Stomach (tissue), 9 donors: ENCODE measurements around the gene GPATCH1. TPM values are rescaled to one million over a fixed set of nuclear protein-coding genes. Genes with fewer than 3 reads are reported as not detected.

ENCODE experiments used
- DNase-seq, 2 donors: peaks; one replicate each; pipeline versions ENCODE4 v3.0.0 to v3.0.0-alpha.2; 2013 to 2019
- H3K27ac ChIP-seq, 5 donors: fragments of 200-600 bp in 4 of 5; sonication (generic) in 4 of 5; one replicate each; pipeline ENCODE4 v1.5.1; 2013 to 2019; ENCODE audit warnings: mild to moderate bottlenecking in 1 of 5, moderate library complexity in 1 of 5
- H3K27me3 ChIP-seq, 3 donors: fragments of 200-600 bp; sonication (generic); one replicate each; pipeline ENCODE4 v1.5.1; 2017 to 2019; ENCODE audit warnings: mixed run types in 1 of 3
- H3K36me3 ChIP-seq, 4 donors: fragments of 200-600 bp; sonication (generic); 1 replicate in 3 of 4; 2 replicates in 1 of 4; pipeline ENCODE4 v1.5.1; 2016 to 2019
- H3K4me1 ChIP-seq, 4 donors: fragments of 200-600 bp; sonication (generic); one replicate each; pipeline ENCODE4 v1.5.1; 2016 to 2019
- H3K4me3 ChIP-seq, 4 donors: fragments of 200-600 bp; sonication (generic) in 3 of 4; one replicate each; pipeline ENCODE4 v1.5.1; 2016 to 2019; ENCODE audit warnings: mild to moderate bottlenecking in 1 of 4
- H3K9me3 ChIP-seq, 4 donors: fragments of 200-600 bp; sonication (generic); one replicate each; pipeline ENCODE4 v1.5.1; 2016 to 2019
- EP300 ChIP-seq: sonication (generic); formaldehyde crosslinking; IDR thresholded peaks from one replicate; pipeline ENCODE4 v1.6.1; 2017; ENCODE audit warnings: antibody characterized with exemption
- POLR2A ChIP-seq, 4 donors: fragments of 450-650 bp; IDR thresholded peaks; one replicate each; pipeline ENCODE4 v1.6.1; 2016; ENCODE audit warnings: antibody characterized with exemption in 4 of 4, control low read depth in 2 of 4, mild to moderate bottlenecking in 1 of 4, moderate library complexity in 1 of 4
- POLR2AphosphoS5 ChIP-seq, 3 donors: sonication (generic); formaldehyde crosslinking; IDR thresholded peaks; one replicate each; pipeline ENCODE4 v1.6.1; 2016; ENCODE audit warnings: antibody characterized with exemption in 3 of 3
- WGBS, 5 donors: extraction: QIAGEN DNeasy Blood & Tissue Kit in 3 of 5; methylation state at CpG; one replicate each; pipeline versions ENCODE4 v1.1.5 to v1.1.7; 2013 to 2018; 5-methylcytosine and 5-hydroxymethylcytosine counted together
- intact Hi-C: fragments of 100-400 bp; cut with DNase I; formaldehyde crosslinking; loops from one replicate; pipeline ENCODE4 v1.15.1; 2023; ENCODE audit warnings: low total_unique reads
- polyA plus RNA-seq, 3 donors: library from polyadenylated mRNA; stranded (reverse); fragments of 200-250 nt; gene quantifications; one replicate each; pipeline ENCODE4 v1.2.3, GENCODE V29; 2013
- total RNA-seq, 5 donors: library from RNA; depleted of rRNA; stranded (reverse); fragments of >200 nt; gene quantifications; one replicate each; pipeline versions ENCODE4 v1.1.0 to v1.2.3, GENCODE V29; 2014 to 2016
- TF ChIP-seq, protein P1 (sequence below), 7 experiments: fragments of 450-650 bp in 4 of 7; fragments of 200-600 bp in 3 of 7; sonication (generic) in 3 of 7; IDR thresholded peaks; one replicate each; pipeline ENCODE4 v1.5.1; 2016 to 2019; ENCODE audit warnings: antibody characterized with exemption in 7 of 7, control low read depth in 2 of 7, mild to moderate bottlenecking in 1 of 7
- donor health status: healthy with polysubstance abuse.
- donor health status: Bipolar disorder and iron deficiency.
- donor health status: healthy.

The GPATCH1 gene
- total and polyA plus RNA-seq, 8 donors: 1.2 to 31.5 (median 5.6) TPM

DNA sequence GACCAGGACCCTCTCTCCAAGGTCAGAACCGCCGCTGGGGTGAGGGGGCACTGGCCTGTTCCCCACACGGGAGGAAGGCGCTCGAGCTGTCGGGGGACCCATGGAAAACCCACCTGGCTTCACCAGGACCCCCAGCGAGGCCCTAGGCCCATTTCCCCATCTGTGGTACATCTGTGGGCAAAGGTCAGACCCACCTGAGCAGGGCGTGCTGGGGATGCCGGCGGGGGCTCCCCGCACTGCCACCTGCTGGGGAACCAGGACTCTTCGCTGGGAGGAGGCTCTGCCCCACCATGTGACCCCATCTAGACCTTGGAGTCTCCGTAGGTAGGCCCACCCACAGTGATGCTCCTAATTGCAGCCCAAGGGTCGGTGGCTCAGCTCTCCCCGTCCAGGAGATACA is 51.4 kb downstream of the GPATCH1 start:
- intact Hi-C loops: no loop called here
- Histone ChIP-seq H3K4me3 (no peak overlapping the region), H3K27me3 (peaks cover 0 to 34% (median 11%) of the 10 kb centered on the region in 3 donors), H3K27ac (no peak overlapping the region), H3K4me1 (peaks cover 0 to 7% (median 5%) of the 10 kb centered on the region in 4 donors), H3K9me3 (no peaks in the 10 kb centered on the region), H3K36me3 (peaks cover 33 to 54% (median 45%) of the 10 kb centered on the region in 4 donors)
- 82 to 89% (median 89%) methylated on average over 10 to 15 of the region's 15 CpGs for WGBS, 5 donors
- DNase-seq: no peak
- TF ChIP-seq POLR2A (IDR thresholded peaks at IDR 0.05): no peak
- TF ChIP-seq, protein P1, sequence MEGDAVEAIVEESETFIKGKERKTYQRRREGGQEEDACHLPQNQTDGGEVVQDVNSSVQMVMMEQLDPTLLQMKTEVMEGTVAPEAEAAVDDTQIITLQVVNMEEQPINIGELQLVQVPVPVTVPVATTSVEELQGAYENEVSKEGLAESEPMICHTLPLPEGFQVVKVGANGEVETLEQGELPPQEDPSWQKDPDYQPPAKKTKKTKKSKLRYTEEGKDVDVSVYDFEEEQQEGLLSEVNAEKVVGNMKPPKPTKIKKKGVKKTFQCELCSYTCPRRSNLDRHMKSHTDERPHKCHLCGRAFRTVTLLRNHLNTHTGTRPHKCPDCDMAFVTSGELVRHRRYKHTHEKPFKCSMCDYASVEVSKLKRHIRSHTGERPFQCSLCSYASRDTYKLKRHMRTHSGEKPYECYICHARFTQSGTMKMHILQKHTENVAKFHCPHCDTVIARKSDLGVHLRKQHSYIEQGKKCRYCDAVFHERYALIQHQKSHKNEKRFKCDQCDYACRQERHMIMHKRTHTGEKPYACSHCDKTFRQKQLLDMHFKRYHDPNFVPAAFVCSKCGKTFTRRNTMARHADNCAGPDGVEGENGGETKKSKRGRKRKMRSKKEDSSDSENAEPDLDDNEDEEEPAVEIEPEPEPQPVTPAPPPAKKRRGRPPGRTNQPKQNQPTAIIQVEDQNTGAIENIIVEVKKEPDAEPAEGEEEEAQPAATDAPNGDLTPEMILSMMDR (IDR thresholded peaks at IDR 0.05): no peak
- TF ChIP-seq EP300: no peak

DNA sequence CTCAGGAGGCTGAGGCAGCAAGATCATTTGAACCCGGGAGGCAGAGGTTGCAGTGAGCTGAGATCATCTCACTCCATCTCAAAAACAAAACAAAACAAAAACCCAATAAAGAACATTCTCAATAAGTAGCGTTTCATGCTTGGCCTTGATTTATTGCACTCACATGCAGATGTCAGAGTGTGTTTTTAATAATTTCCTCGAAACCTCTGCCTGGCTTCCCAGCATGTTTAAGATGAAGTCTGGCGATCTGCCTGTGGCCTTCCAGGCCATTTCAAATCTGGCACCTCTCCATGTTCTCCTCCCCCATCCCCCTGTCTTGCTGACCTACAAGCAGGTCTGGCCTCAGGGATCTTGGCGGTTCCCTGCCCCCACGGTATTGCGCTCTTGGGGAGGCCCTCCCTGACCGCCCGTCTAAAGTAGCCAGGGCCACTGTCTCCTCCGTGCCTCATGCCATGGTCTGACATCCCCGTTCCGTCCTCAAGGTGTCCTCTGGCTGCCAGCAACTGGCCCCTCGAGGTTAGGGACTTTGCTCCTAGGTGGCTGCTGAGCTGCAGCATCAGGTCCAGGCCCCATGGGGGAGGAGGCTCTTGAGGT is 52.6 kb downstream of the GPATCH1 start:
- WGBS, 5 donors: 40 to 48% (median 44%) methylated on average over 13 of the region's 13 CpGs
- H3K27ac ChIP-seq: no peak overlapping the region
- TF ChIP-seq, protein P1 (IDR thresholded peaks at IDR 0.05): no peak
- TF ChIP-seq POLR2AphosphoS5 (IDR thresholded peaks at IDR 0.05) (no peak), POLR2A (IDR thresholded peaks at IDR 0.05) (no peak), EP300 (no peak)

DNA sequence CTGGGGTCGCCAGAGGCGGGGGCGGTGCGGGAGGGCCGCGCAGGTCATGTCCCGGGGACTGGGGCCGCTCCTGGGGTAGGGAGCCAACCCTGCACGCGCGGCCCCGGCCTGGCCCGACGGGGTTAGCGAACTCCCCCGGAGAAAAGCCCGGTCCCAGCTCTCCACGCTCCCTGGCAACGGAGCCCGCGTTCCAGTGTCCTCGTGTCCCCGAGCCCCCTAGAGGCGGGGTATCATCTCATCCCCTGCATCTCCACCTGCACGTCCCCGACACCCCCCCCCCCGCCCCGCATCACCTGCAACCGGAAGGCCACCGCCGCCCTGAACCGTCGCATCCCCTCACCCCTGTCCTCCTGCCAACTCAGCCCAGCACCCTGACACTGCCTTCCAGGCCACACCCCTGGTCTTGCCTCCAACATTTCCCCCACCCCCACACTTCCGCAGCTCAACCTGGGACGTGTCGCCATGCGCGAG is 53.6 kb downstream of the GPATCH1 start:
- TF ChIP-seq POLR2AphosphoS5 (IDR thresholded peaks at IDR 0.05) (no peak), EP300 (no peak), POLR2A (IDR thresholded peaks at IDR 0.05) (no peak)
- TF ChIP-seq, protein P1 (IDR thresholded peaks at IDR 0.05): no peak
- Histone ChIP-seq H3K4me1 (peaks cover 0 to 7% (median 5%) of the 10 kb centered on the region in 4 donors), H3K27me3 (peaks cover 0 to 42% (median 11%) of the 10 kb centered on the region in 3 donors), H3K27ac (no peak overlapping the region), H3K4me3 (no peak overlapping the region), H3K36me3 (peaks cover 12 to 32% (median 23%) of the 10 kb centered on the region in 4 donors), H3K9me3 (no peaks in the 10 kb centered on the region)
- intact Hi-C loops: no loop called here
- WGBS, 5 donors: 12 to 24% (median 14%) methylated on average over 17 to 38 of the region's 38 CpGs
- DNase-seq: peak in 1 of 2 donors; percentile 50

More for the DNA sequence above, 52.6 kb downstream of the GPATCH1 start:
- Histone ChIP-seq H3K27me3 (peaks cover 0 to 34% (median 11%) of the 10 kb centered on the region in 3 donors), H3K4me1 (peaks cover 0 to 7% (median 5%) of the 10 kb centered on the region in 4 donors), H3K9me3 (no peaks in the 10 kb centered on the region), H3K4me3 (no peak overlapping the region), H3K36me3 (peaks cover 22 to 43% (median 34%) of the 10 kb centered on the region in 4 donors)
- peak in 1 of 2 donors; percentile 40 for DNase-seq
- intact Hi-C loops: no loop called here

DNA sequence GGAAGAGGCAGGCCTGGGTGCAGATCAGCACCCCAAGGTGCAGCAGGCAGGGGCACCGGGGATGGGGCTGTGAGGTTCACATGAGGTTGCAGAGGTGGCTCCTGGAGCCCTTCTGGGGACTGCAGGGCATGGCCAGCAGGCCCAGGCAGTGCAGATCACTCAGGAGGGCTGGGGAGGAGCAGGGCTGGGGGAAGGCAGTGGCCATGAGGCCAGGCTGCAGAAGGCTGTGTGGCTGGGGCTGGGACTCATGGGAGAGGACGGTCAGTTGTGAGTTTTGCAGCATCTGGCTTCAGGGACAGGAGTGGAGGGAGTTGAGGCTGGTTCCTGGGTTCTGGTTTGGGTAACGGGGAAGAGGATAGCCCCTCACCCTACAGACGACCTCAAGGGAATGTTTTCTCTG is 58.2 kb downstream of the GPATCH1 start:
- H3K9me3 ChIP-seq: no peaks in the 10 kb centered on the region
- no peaks in the 10 kb centered on the region for H3K36me3 ChIP-seq
- no peak overlapping the region for H3K27ac ChIP-seq
- peaks cover 0 to 45% (median 11%) of the 10 kb centered on the region in 3 donors for H3K27me3 ChIP-seq
- no peak overlapping the region for H3K4me3 ChIP-seq
- TF ChIP-seq, protein P1 (IDR thresholded peaks at IDR 0.05): no peak
- TF ChIP-seq POLR2A (IDR thresholded peaks at IDR 0.05) (no peak), POLR2AphosphoS5 (IDR thresholded peaks at IDR 0.05) (no peak), EP300 (no peak)
- peaks cover 0 to 12% (median 8%) of the 10 kb centered on the region in 4 donors for H3K4me1 ChIP-seq
- intact Hi-C loops: no loop called here
- 60 to 80% (median 67%) methylated on average over 4 of the region's 4 CpGs for WGBS, 5 donors
- DNase-seq: no peak
